ENCODE data around the gene ANKRD44. TPM values are rescaled to one million over a fixed set of nuclear protein-coding genes. Genes with fewer than 3 reads are reported as not detected.

Gene ANKRD44
- total RNA-seq, 1 experiment from 2014 or later, result 7.8 TPM

DNA sequence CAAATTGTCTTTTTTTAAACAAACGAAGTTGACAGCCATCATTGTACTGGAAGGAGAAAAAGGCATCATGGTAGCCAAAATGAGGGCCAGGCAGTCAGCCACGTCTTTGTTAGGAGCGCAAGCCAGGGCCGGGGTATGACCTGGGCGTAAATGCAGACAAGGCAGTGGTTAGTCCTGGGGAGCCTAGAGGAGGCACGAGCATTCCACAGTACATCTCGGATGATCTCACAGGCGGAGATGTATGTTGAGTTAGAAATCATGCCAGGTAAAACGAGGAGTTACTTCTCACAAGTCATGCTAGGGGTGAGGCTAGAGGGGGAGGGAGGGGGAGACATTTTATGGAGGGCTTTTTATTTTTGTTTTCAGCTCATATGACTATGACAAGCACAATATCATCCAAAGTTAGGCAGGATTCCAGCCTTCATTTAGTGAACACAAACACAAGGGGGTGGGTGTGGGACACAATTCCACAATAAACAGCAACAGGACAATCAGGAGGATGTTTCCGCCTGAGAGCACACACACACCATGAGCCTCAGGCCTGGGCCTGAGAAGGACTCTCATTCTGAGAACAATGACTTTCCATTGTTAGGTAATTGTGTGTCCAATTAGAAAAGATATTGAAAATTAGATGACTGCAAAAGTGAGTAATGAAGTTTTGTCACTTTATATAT lies 319.7 kb downstream of the ANKRD44 start:
- BruUV-seq (replicated peaks), result no TSS peak
- Histone ChIP-seq H3K9me3 (ENCODE audit: control insufficient read depth, insufficient read depth, low read depth, low read length) (no peaks in the 10 kb centered on the region), H3K4me1 (ENCODE audit: control insufficient read depth, insufficient read depth, low read length) (peaks cover 11% of the 10 kb centered on the region; the same call in 1 of the 2 replicates), H3K4me3 (ENCODE audit: low read depth in 2 of 2, low read length in 2 of 2) (no peak overlapping the region), H3K36me3 (ENCODE audit: control insufficient read depth, insufficient read depth, low read length) (no peaks in the 10 kb centered on the region), H3K27ac (ENCODE audit: low read length) (no peak overlapping the region), H3K27me3 (ENCODE audit: control insufficient read depth, insufficient read depth, low read length) (no peaks in the 10 kb centered on the region)
- in situ Hi-C loops (cut with HindIII; ENCODE audit: low pct_unique_long_range_greater_than_20kb, low sequenced_read_pairs) (no loop called here), intact Hi-C loops (cut with micrococcal nuclease; ENCODE audit: unreplicated experiment) (no loop called here)
- CTCF ChIA-PET, result no interaction called here
- TF ChIP-seq, protein P1, sequence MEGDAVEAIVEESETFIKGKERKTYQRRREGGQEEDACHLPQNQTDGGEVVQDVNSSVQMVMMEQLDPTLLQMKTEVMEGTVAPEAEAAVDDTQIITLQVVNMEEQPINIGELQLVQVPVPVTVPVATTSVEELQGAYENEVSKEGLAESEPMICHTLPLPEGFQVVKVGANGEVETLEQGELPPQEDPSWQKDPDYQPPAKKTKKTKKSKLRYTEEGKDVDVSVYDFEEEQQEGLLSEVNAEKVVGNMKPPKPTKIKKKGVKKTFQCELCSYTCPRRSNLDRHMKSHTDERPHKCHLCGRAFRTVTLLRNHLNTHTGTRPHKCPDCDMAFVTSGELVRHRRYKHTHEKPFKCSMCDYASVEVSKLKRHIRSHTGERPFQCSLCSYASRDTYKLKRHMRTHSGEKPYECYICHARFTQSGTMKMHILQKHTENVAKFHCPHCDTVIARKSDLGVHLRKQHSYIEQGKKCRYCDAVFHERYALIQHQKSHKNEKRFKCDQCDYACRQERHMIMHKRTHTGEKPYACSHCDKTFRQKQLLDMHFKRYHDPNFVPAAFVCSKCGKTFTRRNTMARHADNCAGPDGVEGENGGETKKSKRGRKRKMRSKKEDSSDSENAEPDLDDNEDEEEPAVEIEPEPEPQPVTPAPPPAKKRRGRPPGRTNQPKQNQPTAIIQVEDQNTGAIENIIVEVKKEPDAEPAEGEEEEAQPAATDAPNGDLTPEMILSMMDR (IDR thresholded peaks at IDR 0.05), result no peak
- no peak for TF ChIP-seq TCF7L2 (IDR thresholded peaks at IDR 0.05; ENCODE audit: low read depth, low read length)
- TF ChIP-seq SIN3A (IDR thresholded peaks at IDR 0.05; ENCODE audit: borderline replicate concordance, insufficient read depth, low read depth, low read length), result no peak
- TF ChIP-seq REST (IDR thresholded peaks at IDR 0.05; ENCODE audit: insufficient read depth in 1 of 2, low read depth in 2 of 2, low read length in 1 of 2), result no peak
- TF ChIP-seq POLR2AphosphoS5 (IDR thresholded peaks at IDR 0.05; ENCODE audit: low read depth, low read length), result no peak
- DNase-seq (ENCODE audit: low read depth, low spot score) (no peak), ATAC-seq (no peak)
- POLR2A ChIA-PET, result no interaction called here

- no peaks in the 10 kb centered on the region for H3K27me3 ChIP-seq (ENCODE audit: control insufficient read depth, insufficient read depth, low read length)
- DNase-seq (ENCODE audit: low read depth, low spot score) (no peak), ATAC-seq (no peak)
- H3K4me3 ChIP-seq (ENCODE audit: low read depth in 2 of 2, low read length in 2 of 2), result no peak overlapping the region
- ChIA-PET POLR2A (interaction anchor here (0.6 kb wide), 1 partner anchor 135 kb away, joined by 8 read pairs; no protein-coding TSS in a partner anchor), CTCF (no interaction called here)
- no peaks in the 10 kb centered on the region; the same call in 1 of the 2 replicates for H3K9me3 ChIP-seq (ENCODE audit: control insufficient read depth, insufficient read depth, low read depth, low read length)
- peaks cover 11% of the 10 kb centered on the region; the same call in 1 of the 2 replicates for H3K4me1 ChIP-seq (ENCODE audit: control insufficient read depth, insufficient read depth, low read length)
- intact Hi-C loops (cut with micrococcal nuclease; ENCODE audit: unreplicated experiment) (no loop called here), in situ Hi-C loops (cut with HindIII; ENCODE audit: low pct_unique_long_range_greater_than_20kb, low sequenced_read_pairs) (no loop called here)
- BruUV-seq (replicated peaks), result no TSS peak
- no peaks in the 10 kb centered on the region for H3K36me3 ChIP-seq (ENCODE audit: control insufficient read depth, insufficient read depth, low read length)
- TF ChIP-seq TCF7L2 (IDR thresholded peaks at IDR 0.05; ENCODE audit: low read depth, low read length), result no peak
- no peak for TF ChIP-seq REST (IDR thresholded peaks at IDR 0.05; ENCODE audit: insufficient read depth in 1 of 2, low read depth in 2 of 2, low read length in 1 of 2)
- TF ChIP-seq SIN3A (IDR thresholded peaks at IDR 0.05; ENCODE audit: borderline replicate concordance, insufficient read depth, low read depth, low read length), result no peak
- TF ChIP-seq POLR2AphosphoS5 (IDR thresholded peaks at IDR 0.05; ENCODE audit: low read depth, low read length), result no peak
- TF ChIP-seq, protein P1 (IDR thresholded peaks at IDR 0.05), result no peak
- H3K27ac ChIP-seq (ENCODE audit: low read length), result no peak overlapping the region
Observed at GRCh38 chr2:196990092-196990491, 320.5 kb downstream of the ANKRD44 start.
